Muscle of leg (tissue), 11 donors: ENCODE results near the gene NUDT3. TPM values are rescaled to one million over a fixed set of nuclear protein-coding genes. Genes with fewer than 3 reads are reported as not detected.
A peak's percentile ranks its signal among the peaks of the same experiment; 100 is the strongest.

ENCODE experiments used
- DNase-seq: peaks from one replicate; pipeline ENCODE4 v3.0.0; 2013
- H3K27ac ChIP-seq: one replicate; pipeline ENCODE4 v1.5.1; 2013; ENCODE audit warnings: mild to moderate bottlenecking, low read length, control low read depth
- H3K27me3 ChIP-seq: one replicate; pipeline ENCODE4 v1.6.1; 2013; ENCODE audit warnings: low read length; ENCODE audit not compliant: control insufficient read depth, insufficient read depth
- H3K36me3 ChIP-seq: one replicate; pipeline ENCODE4 v1.6.1; 2013; ENCODE audit warnings: low read length; ENCODE audit not compliant: control insufficient read depth, insufficient read depth
- H3K4me1 ChIP-seq: one replicate; pipeline ENCODE4 v1.6.1; 2013; ENCODE audit warnings: low read length; ENCODE audit not compliant: control insufficient read depth, insufficient read depth
- H3K4me3 ChIP-seq: one replicate; pipeline ENCODE4 v1.5.1; 2013; ENCODE audit warnings: low read length, control low read depth
- H3K9me3 ChIP-seq: replicated peaks from 2 replicates; pipeline ENCODE4 v1.6.1; 2013; ENCODE audit warnings: low read depth, low read length; ENCODE audit not compliant: control insufficient read depth
- WGBS: methylation state at CpG from one replicate; pipeline ENCODE4 v1.1.5; 2013; ENCODE audit warnings: missing lambda C conversion rate; ENCODE audit not compliant: insufficient coverage; 5-methylcytosine and 5-hydroxymethylcytosine counted together
- polyA plus RNA-seq, 8 donors: library from polyadenylated mRNA; unstranded; fragments of 120-200 nt; gene quantifications; one replicate each; pipeline versions ENCODE4 v1.2.1 to v1.2.3, GENCODE V29; 2013; ENCODE audit warnings: inconsistent platforms in 1 of 8, low replicate concordance in 1 of 8; ENCODE audit not compliant: insufficient read length in 8 of 8, insufficient read depth in 1 of 8
- total RNA-seq: library from RNA; stranded (reverse); fragments of 120-200 nt; gene quantifications from one replicate; pipeline ENCODE4 v1.2.4, GENCODE V29; 2013

Gene NUDT3
- total and polyA plus RNA-seq, 9 donors, result 18.9 to 56.7 (median 28.8) TPM

DNA sequence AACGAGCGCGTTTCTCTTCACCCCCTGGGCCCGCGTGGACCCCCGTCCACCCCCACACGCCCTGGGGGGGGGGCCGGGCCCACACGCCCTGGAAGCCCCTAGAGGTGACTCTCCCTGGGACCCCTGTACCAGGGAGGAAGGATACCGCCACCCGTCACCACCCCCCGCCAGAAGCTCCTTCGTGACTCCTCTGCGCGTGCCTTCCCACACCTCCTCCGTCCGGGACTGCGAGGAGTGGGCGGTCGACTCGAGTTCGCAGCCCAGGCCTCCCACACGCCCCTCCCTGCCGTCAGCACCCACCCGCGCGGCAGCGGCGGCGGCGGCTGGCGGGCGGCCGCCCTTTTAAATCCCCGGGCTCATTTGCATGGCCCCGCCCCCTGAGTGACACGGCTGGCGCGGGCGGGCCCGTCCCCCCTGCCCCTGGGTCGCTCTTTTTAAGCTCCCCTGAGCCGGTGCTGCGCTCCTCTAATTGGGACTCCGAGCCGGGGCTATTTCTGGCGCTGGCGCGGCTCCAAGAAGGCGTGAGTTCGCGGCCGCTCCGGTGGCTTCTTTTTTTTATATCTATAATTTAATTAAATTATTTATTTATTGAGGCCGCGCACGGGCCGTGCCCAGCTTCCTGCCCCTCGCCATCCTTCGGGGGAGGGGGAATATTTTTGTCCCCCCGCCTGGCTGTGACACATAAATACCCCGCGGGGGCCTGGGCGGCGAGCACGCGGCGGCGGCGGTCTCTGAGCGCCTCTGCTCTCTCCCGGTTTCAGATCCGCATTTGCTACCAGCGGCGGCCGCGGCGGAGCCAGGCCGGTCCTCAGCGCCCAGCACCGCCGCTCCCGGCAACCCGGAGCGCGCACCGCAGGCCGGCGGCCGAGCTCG, 155.8 kb downstream of the NUDT3 start, which contains the start of gene HMGA1:
Gene HMGA1 (plus strand): TSS at position 431 of the 873 bp plus-strand sequence. CDS start 3,908 bp downstream, outside the sequence.
- Histone ChIP-seq H3K4me1 (peaks cover 18% of the 10 kb centered on the region), H3K9me3 (no peaks in the 10 kb centered on the region), H3K36me3 (peaks cover 5% of the 10 kb centered on the region), H3K27me3 (peaks cover 2% of the 10 kb centered on the region), H3K4me3 (peak within 1 kb of the TSS; percentile 69), H3K27ac (peak within 1 kb of the TSS; percentile 85)
- DNase-seq, result peak; percentile 90
- under 1% methylated on average over 68 of the region's 91 CpGs for WGBS

- 5% methylated on average over 7 of the region's 13 CpGs for WGBS
- Histone ChIP-seq H3K9me3 (no peaks in the 10 kb centered on the region), H3K27ac (peak overlapping the region; percentile 84), H3K27me3 (peaks cover 2% of the 10 kb centered on the region), H3K4me1 (peaks cover 18% of the 10 kb centered on the region), H3K4me3 (peak overlapping the region; percentile 65), H3K36me3 (no peaks in the 10 kb centered on the region)
- DNase-seq, result peak; percentile 25
Observed at GRCh38 chr6:34236131-34236442, 156.4 kb downstream of the NUDT3 start.

DNA sequence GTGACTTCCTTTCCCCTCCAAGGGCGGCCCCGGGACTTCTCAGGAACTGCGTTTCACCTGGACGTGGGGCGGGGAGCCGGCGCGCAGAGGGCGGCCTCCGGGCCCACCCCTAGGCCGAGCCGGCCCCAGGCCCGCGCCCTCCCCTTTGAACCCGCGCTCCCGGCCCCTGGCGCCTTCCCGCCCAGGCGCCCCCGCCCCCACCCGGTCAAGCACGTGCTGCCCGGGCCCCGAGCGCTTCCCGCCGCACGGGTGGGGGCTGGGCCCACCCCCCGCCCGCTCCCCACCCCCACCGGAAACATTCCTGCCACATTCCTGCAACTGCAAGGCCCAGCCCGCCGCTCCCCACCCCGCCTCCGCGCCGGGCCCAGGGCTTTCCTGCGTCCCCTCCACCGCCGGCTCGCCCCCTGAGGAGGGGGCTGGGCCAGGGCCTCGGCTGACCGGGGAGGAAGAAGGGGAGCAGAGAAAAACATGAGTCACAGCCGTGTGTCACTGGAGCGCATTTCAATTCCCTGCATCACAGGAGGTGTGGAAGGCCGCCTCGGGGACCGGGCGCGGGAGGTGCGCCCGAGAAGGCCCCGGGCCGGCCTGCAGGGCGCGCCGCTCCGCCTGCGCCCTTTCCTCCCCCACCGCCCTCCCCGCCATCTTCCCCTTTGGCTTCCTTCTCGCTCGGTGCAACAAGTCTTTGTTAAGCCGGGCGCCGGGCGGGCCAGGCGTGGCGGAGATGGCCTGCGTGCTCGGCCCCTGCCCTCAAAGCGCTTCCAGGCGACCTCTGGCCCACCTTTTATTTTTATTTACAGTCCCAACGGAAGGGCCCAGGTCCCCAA, 156.9 kb downstream of the NUDT3 start:
- peak overlapping the region; percentile 65 for H3K4me3 ChIP-seq
- 5% methylated on average over 46 of the region's 75 CpGs for WGBS
- H3K27me3 ChIP-seq, result peaks cover 2% of the 10 kb centered on the region
- H3K9me3 ChIP-seq, result no peaks in the 10 kb centered on the region
- peak overlapping the region; percentile 84 for H3K27ac ChIP-seq
- no peaks in the 10 kb centered on the region for H3K36me3 ChIP-seq
- H3K4me1 ChIP-seq, result peaks cover 18% of the 10 kb centered on the region
- DNase-seq, result peak; percentile 53

- Histone ChIP-seq H3K4me3 (no peak overlapping the region), H3K27me3 (peaks cover 2% of the 10 kb centered on the region), H3K27ac (no peak overlapping the region), H3K9me3 (no peaks in the 10 kb centered on the region), H3K36me3 (no peaks in the 10 kb centered on the region), H3K4me1 (peaks cover 18% of the 10 kb centered on the region)
- WGBS, result 34% methylated on average over 30 of the region's 53 CpGs
- no peak for DNase-seq
Observed at GRCh38 chr6:34234667-34235306, 157.7 kb downstream of the NUDT3 start.

GRCh38 chr6:34233867-34234266, 158.6 kb downstream of the NUDT3 start:
- peaks cover 2% of the 10 kb centered on the region for H3K27me3 ChIP-seq
- DNase-seq, result no peak

GRCh38 chr6:34232901-34233300, 159.6 kb downstream of the NUDT3 start:
- no peak overlapping the region for H3K27ac ChIP-seq
- 71% methylated on average over 4 of the region's 5 CpGs for WGBS
- no peak for DNase-seq

More at GRCh38 chr6:34233867-34234266, 158.6 kb downstream of the NUDT3 start:
- 87% methylated on average over 7 of the region's 7 CpGs for WGBS
- no peak overlapping the region for H3K27ac ChIP-seq
- H3K4me1 ChIP-seq, result peaks cover 18% of the 10 kb centered on the region
- no peaks in the 10 kb centered on the region for H3K9me3 ChIP-seq
- H3K4me3 ChIP-seq, result no peak overlapping the region
- H3K36me3 ChIP-seq, result no peaks in the 10 kb centered on the region

GRCh38 chr6:34231566-34232336, 160.7 kb downstream of the NUDT3 start:
- Histone ChIP-seq H3K4me3 (no peak overlapping the region), H3K4me1 (peaks cover 8% of the 10 kb centered on the region), H3K27me3 (peaks cover 2% of the 10 kb centered on the region), H3K9me3 (no peaks in the 10 kb centered on the region), H3K27ac (no peak overlapping the region), H3K36me3 (no peaks in the 10 kb centered on the region)
- DNase-seq, result no peak
- 95% methylated on average over 13 of the region's 17 CpGs for WGBS

More at GRCh38 chr6:34232901-34233300, 159.6 kb downstream of the NUDT3 start:
- H3K4me3 ChIP-seq, result no peak overlapping the region
- no peaks in the 10 kb centered on the region for H3K9me3 ChIP-seq
- no peaks in the 10 kb centered on the region for H3K36me3 ChIP-seq
- peaks cover 2% of the 10 kb centered on the region for H3K27me3 ChIP-seq
- H3K4me1 ChIP-seq, result peaks cover 12% of the 10 kb centered on the region

DNA sequence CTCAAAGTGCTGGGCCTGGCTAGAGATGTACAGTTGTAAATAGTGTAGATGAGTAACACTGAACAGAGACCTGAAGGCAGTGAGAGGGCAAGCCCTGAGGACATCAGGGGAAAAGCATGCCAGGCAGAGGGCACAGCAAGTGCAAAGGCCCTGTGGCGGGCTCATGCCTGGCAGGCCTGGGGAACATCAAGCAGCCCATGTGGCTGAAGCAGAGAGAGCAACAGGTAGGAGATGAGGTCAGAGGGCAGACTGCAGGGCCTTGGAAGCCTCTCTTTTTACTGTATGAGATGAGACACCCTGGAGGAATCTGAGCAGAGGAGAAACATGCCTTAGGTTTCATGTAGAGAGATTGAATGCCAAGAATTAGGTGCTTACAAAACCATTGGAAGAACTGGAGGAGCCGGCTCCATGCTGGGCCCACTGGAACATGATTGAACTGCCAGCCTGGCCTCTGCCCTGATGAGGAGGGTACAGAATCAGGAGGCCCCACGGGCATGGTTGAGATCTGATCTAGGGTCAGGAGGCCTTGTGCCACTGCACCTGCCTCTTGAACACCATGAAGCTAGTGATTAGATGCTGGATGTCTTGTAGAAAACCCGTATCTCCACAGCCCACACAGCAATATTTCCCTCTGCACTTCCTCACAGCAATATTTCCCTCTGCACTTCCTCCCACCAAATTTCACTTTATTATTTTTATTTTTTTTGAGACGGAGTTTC, 161.7 kb downstream of the NUDT3 start:
- H3K27me3 ChIP-seq, result no peaks in the 10 kb centered on the region
- no peak overlapping the region for H3K4me3 ChIP-seq
- no peaks in the 10 kb centered on the region for H3K36me3 ChIP-seq
- H3K9me3 ChIP-seq, result no peaks in the 10 kb centered on the region
- no peak overlapping the region for H3K27ac ChIP-seq
- DNase-seq, result no peak
- H3K4me1 ChIP-seq, result peaks cover 1% of the 10 kb centered on the region
- 87% methylated on average over 3 of the region's 5 CpGs for WGBS

DNA sequence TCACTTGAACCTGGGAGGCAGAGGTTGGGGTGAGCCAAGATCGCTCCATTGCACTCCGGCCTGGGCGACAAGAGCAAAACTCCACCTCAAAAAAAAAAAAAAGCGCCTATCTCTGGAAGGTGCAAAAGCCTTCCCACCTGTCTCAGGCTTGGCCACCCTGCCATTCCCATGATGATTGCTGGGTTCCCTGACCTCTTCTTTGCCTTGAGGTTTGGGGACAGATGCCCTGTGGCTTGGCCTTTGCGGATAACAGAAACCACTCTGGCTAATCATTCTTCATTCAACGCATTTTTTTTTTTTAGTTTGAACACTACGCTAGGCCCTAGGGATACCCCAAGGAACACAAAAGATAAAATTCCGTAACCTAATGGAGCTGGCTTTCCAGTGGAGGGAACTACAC, 162.6 kb downstream of the NUDT3 start:
- 92% methylated on average over 2 of the region's 8 CpGs for WGBS
- H3K4me1 ChIP-seq, result no peaks in the 10 kb centered on the region
- no peak overlapping the region for H3K27ac ChIP-seq
- no peaks in the 10 kb centered on the region for H3K36me3 ChIP-seq
- H3K27me3 ChIP-seq, result no peaks in the 10 kb centered on the region
- no peak for DNase-seq
- H3K4me3 ChIP-seq, result no peak overlapping the region
- H3K9me3 ChIP-seq, result no peaks in the 10 kb centered on the region
